DND-41 (cell line): ENCODE results near the gene AIPL1.
"Not testable (repeated sequence)": the region's sequence is repeated elsewhere in the genome, so short reads cannot be mapped to it uniquely, and the experiment has no call there.

ENCODE experiments used
- ATAC-seq: fragments of 200-7000 bp; cut with Tn5 transposase; 3 replicates; pipeline ENCODE4 v1.9.1; 2021; ENCODE audit warnings: low read depth; ENCODE audit not compliant: insufficient read depth
- DNase-seq: peaks from one replicate; pipeline ENCODE4 v3.0.0-alpha.2; 2020
- H2AFZ ChIP-seq: 2 replicates; pipeline ENCODE4 v1.6.0; 2012; ENCODE audit warnings: low read depth, low read length
- H3K27ac ChIP-seq: 2 replicates; pipeline ENCODE4 v1.5.1; 2012; ENCODE audit warnings: low read length, inconsistent platforms
- H3K27me3 ChIP-seq: fragments of 200-600 bp; sonication (generic); 2 replicates; pipeline ENCODE4 v1.6.0; 2012; ENCODE audit warnings: low read length, mild to moderate bottlenecking, inconsistent platforms; ENCODE audit not compliant: insufficient read depth, poor library complexity
- H3K36me3 ChIP-seq: 2 replicates; pipeline ENCODE4 v1.5.1; 2012; ENCODE audit warnings: low read length, inconsistent platforms; ENCODE audit not compliant: insufficient read depth
- H3K4me1 ChIP-seq: 2 replicates; pipeline ENCODE4 v1.5.1; 2012; ENCODE audit warnings: mild to moderate bottlenecking, low read length; ENCODE audit not compliant: insufficient read depth
- H3K4me2 ChIP-seq: 2 replicates; pipeline ENCODE4 v1.6.0; 2012; ENCODE audit warnings: mild to moderate bottlenecking, moderate library complexity, low read length, inconsistent platforms; ENCODE audit not compliant: insufficient read depth
- H3K4me3 ChIP-seq, 2 experiments: fragments of 200-600 bp in 1 of 2; shearing (Covaris generic) in 1 of 2; 2 replicates each; pipeline ENCODE4 v1.5.1; 2012 to 2016; ENCODE audit warnings: inconsistent platforms in 2 of 2, low read length in 2 of 2, mild to moderate bottlenecking in 2 of 2, low read depth in 1 of 2, moderate library complexity in 1 of 2
- H3K79me2 ChIP-seq: 2 replicates; pipeline ENCODE4 v1.6.0; 2012; ENCODE audit warnings: low read length, inconsistent platforms; ENCODE audit not compliant: insufficient read depth
- H3K9ac ChIP-seq: 2 replicates; pipeline ENCODE4 v1.6.0; 2012; ENCODE audit warnings: low read depth, mild to moderate bottlenecking, inconsistent platforms, low read length, moderate library complexity
- H3K9me3 ChIP-seq: 2 replicates; pipeline ENCODE4 v1.5.1; 2012; ENCODE audit warnings: low read length, moderate library complexity, mild to moderate bottlenecking, inconsistent platforms; ENCODE audit not compliant: insufficient read depth, severe bottlenecking
- H4K20me1 ChIP-seq: 2 replicates; pipeline ENCODE4 v1.6.0; 2012; ENCODE audit warnings: low read length; ENCODE audit not compliant: insufficient read depth
- EZH2 ChIP-seq: IDR thresholded peaks from 3 replicates; pipeline ENCODE4 v1.6.1; 2012; ENCODE audit warnings: borderline replicate concordance, low read depth, mild to moderate bottlenecking, moderate library complexity, low read length, inconsistent platforms; ENCODE audit not compliant: severe bottlenecking
- TF ChIP-seq, protein P1 (sequence below): IDR thresholded peaks from 2 replicates; pipeline ENCODE4 v1.5.1; 2012; ENCODE audit warnings: borderline replicate concordance, low read length, moderate library complexity, mild to moderate bottlenecking; ENCODE audit not compliant: poor library complexity, severe bottlenecking; ENCODE audit errors: extremely low read depth

Gene AIPL1, protein sequence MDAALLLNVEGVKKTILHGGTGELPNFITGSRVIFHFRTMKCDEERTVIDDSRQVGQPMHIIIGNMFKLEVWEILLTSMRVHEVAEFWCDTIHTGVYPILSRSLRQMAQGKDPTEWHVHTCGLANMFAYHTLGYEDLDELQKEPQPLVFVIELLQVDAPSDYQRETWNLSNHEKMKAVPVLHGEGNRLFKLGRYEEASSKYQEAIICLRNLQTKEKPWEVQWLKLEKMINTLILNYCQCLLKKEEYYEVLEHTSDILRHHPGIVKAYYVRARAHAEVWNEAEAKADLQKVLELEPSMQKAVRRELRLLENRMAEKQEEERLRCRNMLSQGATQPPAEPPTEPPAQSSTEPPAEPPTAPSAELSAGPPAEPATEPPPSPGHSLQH

DNA sequence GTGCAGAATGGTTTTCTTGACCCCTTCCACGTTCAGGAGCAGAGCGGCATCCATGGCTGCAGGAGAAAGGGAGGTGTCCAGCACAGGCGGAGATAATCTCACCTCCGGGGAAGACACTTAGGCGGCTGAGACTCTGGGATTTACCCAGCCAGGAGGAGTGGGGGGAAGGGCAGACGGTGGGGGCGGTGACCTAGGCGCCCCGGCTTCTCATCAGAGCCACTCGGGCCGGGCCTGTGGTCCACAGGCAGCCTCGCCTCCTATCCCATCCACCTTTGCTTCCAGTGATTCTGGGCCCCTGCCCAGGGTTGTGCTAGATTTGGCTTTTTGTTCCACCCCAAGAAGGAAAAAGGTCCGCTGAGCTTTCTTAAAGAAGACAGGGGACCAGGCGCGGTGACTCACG is at the start of gene AIPL1:
AIPL1 (minus strand) TSS at position 71 of the 400 bp plus-strand sequence; CDS start at position 54, 17 bp downstream.
- ATAC-seq = no peak
- no peak for DNase-seq
- H3K9ac ChIP-seq = no peak within 1 kb of the TSS
- TF ChIP-seq EZH2 = no peak
- TF ChIP-seq, protein P1, sequence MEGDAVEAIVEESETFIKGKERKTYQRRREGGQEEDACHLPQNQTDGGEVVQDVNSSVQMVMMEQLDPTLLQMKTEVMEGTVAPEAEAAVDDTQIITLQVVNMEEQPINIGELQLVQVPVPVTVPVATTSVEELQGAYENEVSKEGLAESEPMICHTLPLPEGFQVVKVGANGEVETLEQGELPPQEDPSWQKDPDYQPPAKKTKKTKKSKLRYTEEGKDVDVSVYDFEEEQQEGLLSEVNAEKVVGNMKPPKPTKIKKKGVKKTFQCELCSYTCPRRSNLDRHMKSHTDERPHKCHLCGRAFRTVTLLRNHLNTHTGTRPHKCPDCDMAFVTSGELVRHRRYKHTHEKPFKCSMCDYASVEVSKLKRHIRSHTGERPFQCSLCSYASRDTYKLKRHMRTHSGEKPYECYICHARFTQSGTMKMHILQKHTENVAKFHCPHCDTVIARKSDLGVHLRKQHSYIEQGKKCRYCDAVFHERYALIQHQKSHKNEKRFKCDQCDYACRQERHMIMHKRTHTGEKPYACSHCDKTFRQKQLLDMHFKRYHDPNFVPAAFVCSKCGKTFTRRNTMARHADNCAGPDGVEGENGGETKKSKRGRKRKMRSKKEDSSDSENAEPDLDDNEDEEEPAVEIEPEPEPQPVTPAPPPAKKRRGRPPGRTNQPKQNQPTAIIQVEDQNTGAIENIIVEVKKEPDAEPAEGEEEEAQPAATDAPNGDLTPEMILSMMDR = no peak
- no peak within 1 kb of the TSS for H2AFZ ChIP-seq
- no peaks in the 10 kb centered on the region for H3K36me3 ChIP-seq
- no peak within 1 kb of the TSS for H3K4me2 ChIP-seq
- H3K27ac ChIP-seq = no peak within 1 kb of the TSS
- H3K79me2 ChIP-seq = no peaks in the 10 kb centered on the region
- H3K9me3 ChIP-seq = peaks cover 3% of the 10 kb centered on the region
- H4K20me1 ChIP-seq = no peaks in the 10 kb centered on the region; the same call in none of the 2 replicates
- peaks cover 25% of the 10 kb centered on the region for H3K27me3 ChIP-seq
- H3K4me1 ChIP-seq = no peaks in the 10 kb centered on the region
- no peak within 1 kb of the TSS for H3K4me3 ChIP-seq

DNA sequence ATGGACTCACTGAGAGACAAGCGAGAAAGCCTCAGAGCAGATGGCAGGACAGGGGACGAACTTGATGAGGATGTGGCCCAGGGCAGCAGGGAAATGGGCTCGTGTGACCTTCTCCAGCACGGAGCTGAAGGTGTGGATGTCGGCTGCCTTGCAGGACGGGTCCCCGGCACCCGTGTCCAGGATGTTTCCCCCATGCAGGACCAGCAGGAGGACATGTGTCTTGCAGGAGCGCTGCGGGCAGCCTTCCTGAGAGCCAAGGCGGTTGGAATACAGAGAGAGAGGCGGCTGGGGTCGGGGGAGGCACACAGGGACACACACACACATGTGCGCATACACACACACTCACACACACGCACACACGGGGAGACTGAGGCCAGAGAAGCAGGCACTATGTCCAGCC is 48.6 kb upstream of the AIPL1 start:
- H3K4me2 ChIP-seq = no peak overlapping the region
- H4K20me1 ChIP-seq = peaks cover 5% of the 10 kb centered on the region
- H3K4me1 ChIP-seq = no peaks in the 10 kb centered on the region
- no peak overlapping the region for H3K27ac ChIP-seq
- no peaks in the 10 kb centered on the region for H3K79me2 ChIP-seq
- ATAC-seq (no peak), DNase-seq (no peak)
- H3K9ac ChIP-seq = no peak overlapping the region
- H3K36me3 ChIP-seq = no peaks in the 10 kb centered on the region
- no peaks in the 10 kb centered on the region for H3K9me3 ChIP-seq
- H3K27me3 ChIP-seq = no peaks in the 10 kb centered on the region
- no peak overlapping the region for H3K4me3 ChIP-seq
- H2AFZ ChIP-seq = no peak overlapping the region
- TF ChIP-seq EZH2 = no peak
- TF ChIP-seq, protein P1 = no peak

DNA sequence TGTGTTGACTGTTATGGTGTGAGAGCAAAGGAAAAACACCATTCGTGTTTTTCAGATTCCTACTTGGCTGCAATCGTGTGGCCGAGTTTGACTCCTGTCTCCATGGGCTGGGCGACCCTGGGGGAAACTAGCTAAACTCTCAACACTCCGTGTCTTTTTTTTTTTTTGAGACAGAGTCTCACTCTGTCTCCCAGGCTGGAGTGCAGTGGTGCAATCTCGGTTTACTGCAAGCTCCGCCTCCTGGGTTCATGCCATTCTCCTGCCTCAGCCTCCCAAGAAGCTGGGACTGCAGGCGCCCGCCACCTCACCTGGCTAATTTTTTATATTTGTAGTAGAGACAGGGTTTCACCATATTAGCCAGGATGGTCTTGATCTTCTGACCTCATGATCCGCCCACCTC is 47.9 kb upstream of the AIPL1 start:
- not testable (repeated sequence) for ATAC-seq, H3K4me3 ChIP-seq, H3K9me3 ChIP-seq, H3K27me3 ChIP-seq, H3K4me1 ChIP-seq, H3K36me3 ChIP-seq, H3K27ac ChIP-seq, H3K4me2 ChIP-seq, H2AFZ ChIP-seq, H3K9ac ChIP-seq, H4K20me1 ChIP-seq, DNase-seq, H3K79me2 ChIP-seq

DNA sequence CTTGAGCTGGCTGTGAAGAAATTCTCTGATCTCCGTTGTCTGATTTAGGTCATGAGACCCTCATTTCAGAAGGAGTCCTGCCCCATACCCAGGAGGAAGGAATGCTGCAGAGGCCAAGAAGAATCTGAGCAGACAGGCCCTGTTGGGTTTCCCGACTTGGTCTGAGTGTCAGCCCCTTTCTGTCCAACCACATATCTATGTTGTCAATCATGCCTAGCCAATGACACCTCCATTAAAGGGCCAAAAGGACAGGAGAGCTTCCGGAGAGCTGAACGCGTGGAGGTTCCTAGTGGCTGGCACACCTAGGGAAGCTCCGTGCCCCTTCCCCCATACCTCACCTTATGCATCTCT is 47.2 kb upstream of the AIPL1 start:
- Histone ChIP-seq H3K4me1 (no peaks in the 10 kb centered on the region), H3K4me3 (no peak overlapping the region), H3K36me3 (no peaks in the 10 kb centered on the region), H3K79me2 (no peaks in the 10 kb centered on the region), H3K27me3 (no peaks in the 10 kb centered on the region), H3K4me2 (no peak overlapping the region), H3K9me3 (no peaks in the 10 kb centered on the region), H3K9ac (no peak overlapping the region), H4K20me1 (no peaks in the 10 kb centered on the region; the same call in none of the 2 replicates), H2AFZ (no peak overlapping the region), H3K27ac (no peak overlapping the region)
- TF ChIP-seq, protein P1 = no peak
- no peak for TF ChIP-seq EZH2
- no peak for DNase-seq
- no peak for ATAC-seq
